ENCODE results near the gene PON1.

PON1 gene

GRCh38 chr7:95320651-95321050, 3.7 kb downstream of the PON1 start:
- H3K4me3 ChIP-seq (ENCODE audit: control insufficient read depth, low read depth, low read length), result no peak overlapping the region
- TF ChIP-seq, protein P1, sequence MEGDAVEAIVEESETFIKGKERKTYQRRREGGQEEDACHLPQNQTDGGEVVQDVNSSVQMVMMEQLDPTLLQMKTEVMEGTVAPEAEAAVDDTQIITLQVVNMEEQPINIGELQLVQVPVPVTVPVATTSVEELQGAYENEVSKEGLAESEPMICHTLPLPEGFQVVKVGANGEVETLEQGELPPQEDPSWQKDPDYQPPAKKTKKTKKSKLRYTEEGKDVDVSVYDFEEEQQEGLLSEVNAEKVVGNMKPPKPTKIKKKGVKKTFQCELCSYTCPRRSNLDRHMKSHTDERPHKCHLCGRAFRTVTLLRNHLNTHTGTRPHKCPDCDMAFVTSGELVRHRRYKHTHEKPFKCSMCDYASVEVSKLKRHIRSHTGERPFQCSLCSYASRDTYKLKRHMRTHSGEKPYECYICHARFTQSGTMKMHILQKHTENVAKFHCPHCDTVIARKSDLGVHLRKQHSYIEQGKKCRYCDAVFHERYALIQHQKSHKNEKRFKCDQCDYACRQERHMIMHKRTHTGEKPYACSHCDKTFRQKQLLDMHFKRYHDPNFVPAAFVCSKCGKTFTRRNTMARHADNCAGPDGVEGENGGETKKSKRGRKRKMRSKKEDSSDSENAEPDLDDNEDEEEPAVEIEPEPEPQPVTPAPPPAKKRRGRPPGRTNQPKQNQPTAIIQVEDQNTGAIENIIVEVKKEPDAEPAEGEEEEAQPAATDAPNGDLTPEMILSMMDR (conservative IDR thresholded peaks at IDR 0.05; ENCODE audit: control insufficient read depth, insufficient read depth, low read depth, low read length), result no peak
- DNase-seq (ENCODE audit: low read depth), result no peak

DNA sequence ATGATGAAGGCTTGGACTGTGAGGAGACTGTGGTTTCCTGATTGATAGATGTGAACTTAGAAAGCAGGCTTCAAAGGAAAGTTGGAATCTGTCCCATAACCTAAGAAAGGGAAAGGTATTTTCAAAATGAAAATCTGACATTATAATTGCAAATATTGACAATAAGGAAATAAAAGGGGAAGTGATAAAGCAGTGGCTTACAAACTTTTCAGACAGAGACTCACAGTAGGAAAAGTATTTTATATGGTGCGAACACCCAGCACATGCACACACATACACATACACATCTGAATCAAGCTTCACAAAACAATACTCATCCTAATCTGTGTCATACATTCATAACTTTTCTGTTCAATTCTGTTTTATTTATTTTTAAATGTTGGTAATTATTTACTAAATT, 4.8 kb downstream of the PON1 start:
- TF ChIP-seq, protein P1 (conservative IDR thresholded peaks at IDR 0.05; ENCODE audit: control insufficient read depth, insufficient read depth, low read depth, low read length), result no peak
- no peak for DNase-seq (ENCODE audit: low read depth)

DNA sequence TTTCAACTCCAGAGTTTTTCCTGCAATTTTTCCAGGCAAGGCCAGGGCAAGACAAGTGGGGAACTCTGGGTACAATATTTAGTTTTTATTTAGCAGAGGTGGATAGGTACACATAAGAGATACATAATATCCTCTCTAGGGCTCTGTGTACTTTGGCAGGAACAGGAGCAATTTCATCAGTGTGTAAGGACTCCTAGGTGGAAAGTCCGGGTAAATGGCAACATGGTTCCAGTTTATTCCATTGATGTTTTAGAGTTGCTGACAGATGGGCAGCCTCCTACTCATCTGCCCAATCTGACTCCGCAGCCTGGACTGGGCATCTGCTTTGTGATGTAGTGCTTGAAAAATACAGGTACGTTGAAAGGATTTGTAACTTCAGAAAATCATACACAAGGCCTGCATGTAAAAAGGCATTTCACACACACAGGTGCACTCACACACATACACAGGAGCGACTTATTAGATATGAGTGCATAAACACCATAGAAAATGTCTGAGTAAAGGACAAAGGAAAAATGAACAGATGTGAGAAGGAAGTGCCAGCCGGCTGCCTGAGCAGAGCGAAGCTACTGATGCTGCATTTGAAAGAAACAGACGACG, 5.7 kb downstream of the PON1 start:
- no peak for DNase-seq (ENCODE audit: low read depth)
- TF ChIP-seq, protein P1 (conservative IDR thresholded peaks at IDR 0.05; ENCODE audit: control insufficient read depth, insufficient read depth, low read depth, low read length), result no peak
- H3K4me3 ChIP-seq (ENCODE audit: control insufficient read depth, low read depth, low read length), result no peak overlapping the region

More for the DNA sequence above, 4.8 kb downstream of the PON1 start:
- H3K4me3 ChIP-seq (ENCODE audit: control insufficient read depth, low read depth, low read length), result no peak overlapping the region

GRCh38 chr7:95317966-95318365, 6.4 kb downstream of the PON1 start:
- no peak for DNase-seq (ENCODE audit: low read depth)
- TF ChIP-seq, protein P1 (conservative IDR thresholded peaks at IDR 0.05; ENCODE audit: control insufficient read depth, insufficient read depth, low read depth, low read length), result no peak
- no peak overlapping the region for H3K4me3 ChIP-seq (ENCODE audit: control insufficient read depth, low read depth, low read length)

GRCh38 chr7:95317546-95317945, 6.8 kb downstream of the PON1 start:
- H3K4me3 ChIP-seq (ENCODE audit: control insufficient read depth, low read depth, low read length), result no peak overlapping the region
- DNase-seq (ENCODE audit: low read depth), result no peak
- TF ChIP-seq, protein P1 (conservative IDR thresholded peaks at IDR 0.05; ENCODE audit: control insufficient read depth, insufficient read depth, low read depth, low read length), result no peak

DNA sequence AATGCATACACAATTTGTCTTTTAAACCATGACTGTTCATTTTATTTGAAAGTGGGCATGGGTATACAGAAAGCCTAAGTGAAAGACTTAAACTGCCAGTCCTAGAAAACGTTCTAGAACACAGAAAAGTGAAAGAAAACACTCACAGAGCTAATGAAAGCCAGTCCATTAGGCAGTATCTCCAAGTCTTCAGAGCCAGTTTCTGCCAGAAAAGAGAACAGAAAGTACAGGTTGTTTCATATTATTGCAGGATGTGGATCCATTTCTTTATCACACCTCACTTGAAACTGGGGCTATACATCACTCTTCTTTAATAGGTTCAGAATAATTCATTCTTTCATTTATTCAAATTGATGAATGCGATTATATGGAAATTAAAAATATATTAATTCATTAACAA, 7.7 kb downstream of the PON1 start:
- no peak for DNase-seq (ENCODE audit: low read depth)
- TF ChIP-seq, protein P1 (conservative IDR thresholded peaks at IDR 0.05; ENCODE audit: control insufficient read depth, insufficient read depth, low read depth, low read length), result no peak
- no peak overlapping the region for H3K4me3 ChIP-seq (ENCODE audit: control insufficient read depth, low read depth, low read length)

DNA sequence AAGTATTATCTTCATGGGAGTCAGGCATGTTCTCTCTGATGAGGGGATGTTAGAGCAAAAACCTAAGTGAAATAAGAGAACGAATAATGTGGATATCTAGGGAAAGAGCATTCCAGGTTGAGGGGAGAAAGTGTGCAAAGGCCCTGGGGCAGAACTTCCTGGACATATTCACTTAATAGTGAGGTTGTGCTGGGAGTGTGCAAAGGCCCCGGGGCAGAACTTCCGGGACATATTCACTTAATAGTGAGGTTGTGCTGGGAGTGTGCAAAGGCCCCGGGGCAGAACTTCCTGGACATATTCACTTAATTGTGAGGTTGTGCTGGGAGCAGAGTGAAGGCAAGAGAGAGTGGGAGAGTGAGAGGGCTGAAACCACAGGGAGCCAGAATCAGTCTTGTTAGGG, 11.8 kb downstream of the PON1 start:
- DNase-seq (ENCODE audit: low read depth), result no peak
- no peak overlapping the region for H3K4me3 ChIP-seq (ENCODE audit: control insufficient read depth, low read depth, low read length)
- TF ChIP-seq, protein P1 (conservative IDR thresholded peaks at IDR 0.05; ENCODE audit: control insufficient read depth, insufficient read depth, low read depth, low read length), result no peak

All from fibroblast of mammary gland (primary cell).